Fibroblast of mammary gland (primary cell): ENCODE measurements around the gene ERFE.
A peak's percentile ranks its signal among the peaks of the same experiment; 100 is the strongest.

Source experiments
- DNase-seq: peaks from one replicate; pipeline ENCODE4 v3.0.0-alpha.2; 2010; ENCODE audit warnings: low read depth
- H3K4me3 ChIP-seq: 2 replicates; pipeline ENCODE4 v1.5.1; 2011; ENCODE audit warnings: low read depth, mild to moderate bottlenecking, low read length, moderate library complexity; ENCODE audit not compliant: control insufficient read depth
- CTCF ChIP-seq: conservative IDR thresholded peaks from 2 replicates; pipeline ENCODE4 v1.5.1; 2011; ENCODE audit warnings: low read depth, low read length, inconsistent platforms; ENCODE audit not compliant: control insufficient read depth, insufficient read depth

The ERFE gene

GRCh38 chr2:238159071-238159539, 335 bp downstream of the ERFE start:
- no peak for DNase-seq
- no peak for TF ChIP-seq CTCF
- peak overlapping the region; percentile 38 for H3K4me3 ChIP-seq

GRCh38 chr2:238159661-238160205, 963 bp downstream of the ERFE start:
- H3K4me3 ChIP-seq, result peak overlapping the region; percentile 38
- no peak for TF ChIP-seq CTCF
- no peak for DNase-seq

- no peak for DNase-seq
- no peak overlapping the region for H3K4me3 ChIP-seq
- peak; percentile 7 for TF ChIP-seq CTCF
These were observed 1.7 kb downstream of the ERFE start for GRCh38 chr2:238160206-238161129.

GRCh38 chr2:238161291-238162051, 2.7 kb downstream of the ERFE start:
- H3K4me3 ChIP-seq, result no peak overlapping the region
- no peak for DNase-seq
- TF ChIP-seq CTCF, result no peak

- DNase-seq, result no peak
- TF ChIP-seq CTCF, result no peak
- no peak overlapping the region for H3K4me3 ChIP-seq
These were observed 3.6 kb downstream of the ERFE start for GRCh38 chr2:238162251-238162845.

- TF ChIP-seq CTCF, result no peak
- no peak overlapping the region for H3K4me3 ChIP-seq
- DNase-seq, result no peak
These were observed 4.2 kb downstream of the ERFE start for GRCh38 chr2:238162846-238163441.
